ENCODE measurements around the gene CERKL.

CERKL gene

GRCh38 chr2:181576431-181576830, 80.5 kb downstream of the CERKL start:
- no peak for DNase-seq (ENCODE audit: low read depth)

DNA sequence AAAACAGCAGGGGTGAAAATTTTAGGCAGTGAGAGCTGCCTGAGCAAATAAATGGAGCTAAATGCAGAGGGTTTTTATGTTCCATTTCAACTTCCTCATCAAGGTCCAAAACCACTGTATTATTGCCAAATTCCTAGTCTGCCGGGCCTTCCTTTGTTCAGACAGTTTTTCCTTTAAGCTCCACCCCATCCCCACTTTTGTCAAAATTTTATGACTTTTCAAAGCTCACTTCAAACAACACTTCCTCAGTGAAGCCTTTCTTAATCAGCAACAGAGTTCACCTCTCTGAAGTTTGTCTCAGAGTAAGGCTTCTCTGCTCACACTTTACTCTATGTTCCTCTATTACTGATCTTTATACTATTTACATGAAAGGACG, 81.3 kb downstream of the CERKL start:
- no peak for DNase-seq (ENCODE audit: low read depth)

GRCh38 chr2:181575024-181575649, 81.8 kb downstream of the CERKL start:
- no peak for DNase-seq (ENCODE audit: low read depth)

GRCh38 chr2:181574321-181574720, 82.6 kb downstream of the CERKL start:
- no peak for DNase-seq (ENCODE audit: low read depth)

DNA sequence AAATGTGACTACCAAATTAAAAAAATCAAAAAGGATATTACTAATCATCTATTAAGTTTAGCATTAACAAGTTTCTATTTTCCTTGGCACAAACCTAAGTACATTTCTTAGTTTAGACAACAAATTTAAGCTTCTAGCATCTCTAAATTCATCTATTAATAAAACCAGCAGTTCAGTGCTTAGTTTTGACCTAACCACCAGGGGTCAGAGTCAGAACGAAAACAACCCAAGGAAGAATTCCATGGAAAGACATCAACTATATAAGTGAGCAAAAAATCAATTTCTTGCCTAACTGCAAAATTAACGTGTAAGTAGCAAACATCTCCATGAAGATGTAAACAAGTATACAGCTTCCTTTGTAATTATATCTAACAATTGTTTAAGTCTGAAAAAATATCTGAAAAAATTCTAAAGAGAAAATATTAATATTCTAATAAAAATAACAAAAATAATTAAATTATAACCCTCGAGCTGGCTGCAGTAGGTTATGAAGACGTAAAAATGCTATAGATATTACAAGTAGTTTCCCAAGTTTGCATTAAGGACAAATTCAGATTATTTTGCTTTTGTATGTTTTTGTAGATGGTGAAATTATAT, 83.7 kb downstream of the CERKL start:
- DNase-seq (ENCODE audit: low read depth): no peak

DNA sequence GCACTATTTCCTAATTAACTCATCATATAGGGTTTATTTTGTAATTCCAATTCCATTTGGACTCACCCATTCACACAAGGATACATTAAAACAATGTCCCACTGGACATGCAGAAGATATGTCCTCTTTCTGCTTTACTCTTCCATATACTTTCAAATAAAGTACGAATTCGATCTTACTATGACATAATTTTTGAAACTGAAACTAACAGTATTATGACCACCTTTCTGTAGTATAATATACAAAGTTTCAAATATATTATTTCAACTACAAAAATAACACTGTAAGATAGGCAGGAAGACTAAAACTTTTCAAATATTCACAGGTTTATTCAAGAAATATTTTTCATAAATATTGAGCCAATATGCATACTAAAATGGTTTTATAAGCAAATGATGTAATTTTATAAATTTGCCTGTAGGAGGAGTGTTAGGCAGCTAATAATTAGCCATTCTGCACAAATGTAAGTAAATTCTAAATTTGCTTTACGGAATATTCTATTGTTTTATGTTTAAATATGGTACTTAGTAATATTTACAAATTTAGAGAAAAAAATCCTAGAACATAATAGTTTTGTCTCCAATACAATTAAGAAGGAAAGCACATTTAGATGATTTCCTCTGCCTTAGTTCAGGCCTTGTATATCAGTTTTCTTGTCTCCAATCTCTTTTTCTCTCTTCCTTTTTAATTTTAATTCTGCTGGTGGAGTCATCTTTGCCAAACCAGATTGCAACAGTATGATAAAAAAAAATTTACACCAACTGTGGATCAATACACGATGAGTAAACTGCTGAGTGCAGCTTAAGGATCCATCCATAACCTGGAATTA, 85.9 kb downstream of the CERKL start:
- DNase-seq (ENCODE audit: low read depth): no peak

- DNase-seq (ENCODE audit: low read depth): no peak
Measured at GRCh38 chr2:181570059-181570458, 86.8 kb downstream of the CERKL start.

DNA sequence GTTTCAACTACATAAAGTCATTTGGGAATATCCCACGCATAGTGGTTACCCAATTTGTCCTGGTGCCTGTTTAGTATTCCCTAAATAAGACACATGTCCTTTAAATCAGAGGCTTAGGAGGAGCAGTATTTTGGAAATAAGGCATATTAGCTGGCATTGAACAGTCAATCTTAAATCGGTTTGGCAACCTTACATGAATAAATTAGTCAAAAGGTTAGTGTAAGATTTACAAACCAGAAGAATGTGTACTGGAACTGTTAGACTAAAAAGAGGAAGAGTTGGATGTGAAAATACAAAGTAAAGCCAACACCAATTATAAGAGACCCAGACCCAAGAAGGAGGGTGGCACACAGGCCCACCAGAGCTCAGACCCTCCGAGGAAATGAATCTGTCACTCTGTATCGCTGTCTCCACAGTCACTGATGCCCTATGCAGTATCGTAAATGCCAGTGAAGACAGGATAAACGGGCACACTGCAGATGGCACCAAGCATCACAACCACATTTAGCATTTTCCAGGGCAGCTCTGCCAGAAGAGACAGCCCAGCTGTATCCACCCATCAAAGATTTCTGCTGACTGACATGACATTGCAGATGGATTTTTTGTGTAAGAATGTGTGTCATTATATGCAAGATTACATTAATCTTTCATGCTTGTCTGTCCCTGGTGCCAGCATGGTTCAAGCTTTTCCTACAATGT, 90.4 kb downstream of the CERKL start:
- DNase-seq (ENCODE audit: low read depth): no peak

- no peak for DNase-seq (ENCODE audit: low read depth)
Measured at GRCh38 chr2:181563101-181563692, 93.7 kb downstream of the CERKL start.

- DNase-seq (ENCODE audit: low read depth): no peak
Measured at GRCh38 chr2:181558371-181558770, 98.5 kb downstream of the CERKL start.

DNA sequence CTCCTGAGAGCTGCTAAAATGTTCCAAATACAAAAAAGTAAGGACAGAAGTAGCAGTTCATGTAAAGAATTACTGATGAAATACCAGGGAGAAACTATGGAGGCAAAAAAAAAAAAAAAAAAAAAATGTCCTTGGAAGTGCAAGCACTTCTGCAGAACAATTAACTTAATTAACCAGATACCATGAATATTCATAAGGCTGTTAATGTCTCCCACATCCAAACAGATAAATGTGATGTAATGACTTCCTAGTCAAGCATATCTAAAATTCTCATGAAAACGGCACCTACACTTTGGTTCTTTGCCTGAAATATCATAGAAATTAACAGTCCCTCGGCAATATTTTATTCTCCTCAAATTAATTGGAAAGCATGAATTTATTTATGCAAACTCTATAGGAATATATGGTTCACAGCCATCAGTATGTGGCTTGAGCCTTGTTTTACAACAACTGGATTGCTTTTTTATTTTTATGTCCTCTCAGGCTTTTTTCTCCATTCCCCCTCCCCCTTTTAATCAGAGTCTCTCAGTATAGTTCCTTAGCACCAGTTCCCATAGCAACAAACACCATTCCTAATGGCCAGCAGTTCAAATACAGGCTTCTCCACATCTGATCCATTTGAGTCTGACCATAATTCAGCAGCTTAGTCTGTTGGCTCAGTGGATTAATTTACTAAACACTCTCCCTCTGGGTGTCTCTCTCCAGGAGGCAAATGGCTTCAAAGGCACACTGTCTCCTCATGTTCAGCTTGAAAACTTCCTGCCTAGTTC, 102.7 kb downstream of the CERKL start:
- no peak for DNase-seq (ENCODE audit: low read depth)

DNA sequence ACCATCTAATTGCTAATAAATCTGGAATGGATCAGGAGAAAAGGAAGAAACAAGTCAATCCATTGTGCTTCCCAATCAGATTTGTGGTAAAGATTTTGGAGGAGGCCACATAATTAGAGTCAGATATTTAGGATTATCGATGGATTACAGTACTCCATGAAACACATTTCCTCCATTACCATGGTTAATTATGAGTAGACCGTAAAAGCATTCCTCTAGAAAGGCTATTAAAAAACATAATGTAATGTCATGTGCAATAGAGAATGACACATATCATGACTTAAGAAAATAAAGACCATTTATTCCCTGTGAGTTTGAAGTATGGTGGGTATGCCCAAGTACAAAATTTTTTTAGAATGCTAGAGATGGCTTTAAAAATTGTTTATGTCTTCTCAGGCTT, 103.7 kb downstream of the CERKL start:
- no peak for DNase-seq (ENCODE audit: low read depth)

DNA sequence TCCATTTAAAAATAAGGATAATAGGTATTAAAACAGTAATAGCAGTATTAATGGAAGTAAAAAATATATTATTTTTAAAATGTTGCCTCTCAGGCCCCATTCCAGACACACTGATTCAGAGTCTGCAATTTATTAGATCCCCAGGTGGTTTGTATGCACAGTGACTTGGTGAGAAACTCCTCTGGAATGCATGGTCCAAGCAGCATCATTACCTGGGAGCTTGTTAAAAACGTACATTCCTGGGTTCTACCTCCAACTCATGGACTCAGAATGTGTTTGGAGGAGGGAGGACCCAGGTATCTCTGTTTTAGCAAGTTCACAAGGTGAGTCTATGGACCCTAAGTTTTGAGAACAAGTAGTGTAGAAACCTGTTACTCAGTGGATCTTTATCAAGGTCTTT, 104.1 kb downstream of the CERKL start:
- DNase-seq (ENCODE audit: low read depth): no peak

GRCh38 chr2:181546086-181546485, 110.8 kb downstream of the CERKL start:
- DNase-seq (ENCODE audit: low read depth): no peak

GRCh38 chr2:181542170-181542569, 114.7 kb downstream of the CERKL start:
- no peak for DNase-seq (ENCODE audit: low read depth)

- no peak for DNase-seq (ENCODE audit: low read depth)
Measured at GRCh38 chr2:181540421-181540820, 116.5 kb downstream of the CERKL start.

GRCh38 chr2:181536730-181537129, 120.2 kb downstream of the CERKL start:
- DNase-seq (ENCODE audit: low read depth): no peak

GRCh38 chr2:181528441-181528840, 128.5 kb downstream of the CERKL start:
- DNase-seq (ENCODE audit: low read depth): no peak

GRCh38 chr2:181527058-181527457, 129.8 kb downstream of the CERKL start:
- DNase-seq (ENCODE audit: low read depth): no peak

DNA sequence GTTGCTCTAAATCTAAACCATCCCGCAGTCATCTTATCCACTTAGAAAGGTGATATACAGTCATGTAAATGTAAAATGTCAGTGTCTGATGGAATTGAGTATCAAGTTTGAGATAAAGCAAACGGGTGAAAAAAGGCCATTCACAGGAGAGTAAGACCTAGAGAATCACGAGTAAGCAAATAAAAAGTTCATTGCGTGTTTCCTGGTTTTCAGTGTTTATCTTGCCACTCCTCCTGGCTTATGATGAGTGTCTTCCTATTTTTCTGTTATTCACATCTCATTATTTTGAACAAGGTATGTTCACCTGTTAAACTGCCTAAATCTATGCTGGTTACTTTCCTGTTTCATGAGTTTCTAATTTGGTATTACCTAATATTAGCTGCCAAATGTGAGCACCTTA, 130.9 kb downstream of the CERKL start:
- DNase-seq (ENCODE audit: low read depth): no peak

GRCh38 chr2:181523756-181524155, 133.1 kb downstream of the CERKL start:
- no peak for DNase-seq (ENCODE audit: low read depth)

DNA sequence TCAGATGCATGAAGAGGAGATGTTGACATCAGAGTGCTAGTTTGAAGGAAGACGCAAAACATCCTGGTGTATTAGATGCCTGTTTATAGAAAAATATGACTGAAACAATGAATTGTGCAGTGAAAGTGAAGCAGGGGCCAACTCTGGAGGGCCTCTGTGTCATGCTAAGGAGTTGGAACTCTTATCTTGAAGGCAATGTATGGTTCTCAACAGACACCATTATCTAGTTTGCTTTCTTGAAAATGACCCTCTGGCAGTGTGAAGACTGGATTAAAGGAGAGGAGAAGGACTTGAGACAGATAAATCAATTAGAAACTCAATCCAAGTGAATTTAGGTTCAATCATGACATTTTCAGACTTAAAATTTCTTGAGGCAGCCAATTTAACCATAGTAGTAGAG, 136.7 kb downstream of the CERKL start:
- DNase-seq (ENCODE audit: low read depth): no peak
